HG03565 (cell line): ENCODE data around the gene ZNF619.
"Not testable (repeated sequence)": the region's sequence is repeated elsewhere in the genome, so short reads cannot be mapped to it uniquely, and the experiment has no call there.

Experiments
- ATAC-seq: cut with Tn5 transposase; IDR thresholded peaks from one replicate; pipeline ENCODE4 v1.9.1; 2021; ENCODE audit warnings: mild to moderate bottlenecking, moderate library complexity; ENCODE audit not compliant: unreplicated experiment

ZNF619 gene

GRCh38 chr3:40476478-40477470 lies at the start of gene ZNF619:
Gene ZNF619, plus strand, starts transcription at chr3:40477122. Its CDS starts 858 bp downstream, at chr3:40477980.
- peak; percentile 73 for ATAC-seq

GRCh38 chr3:40432793-40433192 lies 44.1 kb upstream of the ZNF619 start:
- no peak for ATAC-seq

- no peak for ATAC-seq
These were observed 39.0 kb upstream of the ZNF619 start for GRCh38 chr3:40437889-40438288.

- no peak for ATAC-seq
These were observed 31.9 kb upstream of the ZNF619 start for GRCh38 chr3:40445062-40445461.

GRCh38 chr3:40445880-40446279 lies 31.0 kb upstream of the ZNF619 start:
- no peak for ATAC-seq

DNA sequence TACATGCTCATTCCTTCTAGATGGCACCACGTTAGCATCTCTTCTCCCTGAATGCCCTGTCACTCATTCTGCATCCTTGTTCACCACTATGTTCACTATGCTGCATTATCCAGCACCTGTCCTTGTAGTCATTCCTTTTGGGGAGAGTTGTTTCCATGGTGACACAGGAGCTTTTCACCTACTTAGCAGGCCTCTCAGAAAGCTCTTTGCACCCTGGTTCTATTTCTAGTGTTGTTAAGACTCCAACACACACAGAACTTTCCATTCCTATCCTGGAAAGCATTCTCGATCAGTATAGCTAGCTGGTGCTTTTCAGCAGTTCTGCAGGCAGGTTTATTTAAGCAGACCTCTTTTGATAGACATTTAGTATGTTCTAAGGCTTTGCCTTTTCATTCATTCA lies 26.5 kb upstream of the ZNF619 start:
- ATAC-seq, result no peak

GRCh38 chr3:40451551-40451950 lies 25.4 kb upstream of the ZNF619 start:
- no peak for ATAC-seq

- ATAC-seq, result no peak
These were observed 24.9 kb upstream of the ZNF619 start for GRCh38 chr3:40452057-40452456.

- no peak for ATAC-seq
These were observed 24.4 kb upstream of the ZNF619 start for GRCh38 chr3:40452562-40452875.

DNA sequence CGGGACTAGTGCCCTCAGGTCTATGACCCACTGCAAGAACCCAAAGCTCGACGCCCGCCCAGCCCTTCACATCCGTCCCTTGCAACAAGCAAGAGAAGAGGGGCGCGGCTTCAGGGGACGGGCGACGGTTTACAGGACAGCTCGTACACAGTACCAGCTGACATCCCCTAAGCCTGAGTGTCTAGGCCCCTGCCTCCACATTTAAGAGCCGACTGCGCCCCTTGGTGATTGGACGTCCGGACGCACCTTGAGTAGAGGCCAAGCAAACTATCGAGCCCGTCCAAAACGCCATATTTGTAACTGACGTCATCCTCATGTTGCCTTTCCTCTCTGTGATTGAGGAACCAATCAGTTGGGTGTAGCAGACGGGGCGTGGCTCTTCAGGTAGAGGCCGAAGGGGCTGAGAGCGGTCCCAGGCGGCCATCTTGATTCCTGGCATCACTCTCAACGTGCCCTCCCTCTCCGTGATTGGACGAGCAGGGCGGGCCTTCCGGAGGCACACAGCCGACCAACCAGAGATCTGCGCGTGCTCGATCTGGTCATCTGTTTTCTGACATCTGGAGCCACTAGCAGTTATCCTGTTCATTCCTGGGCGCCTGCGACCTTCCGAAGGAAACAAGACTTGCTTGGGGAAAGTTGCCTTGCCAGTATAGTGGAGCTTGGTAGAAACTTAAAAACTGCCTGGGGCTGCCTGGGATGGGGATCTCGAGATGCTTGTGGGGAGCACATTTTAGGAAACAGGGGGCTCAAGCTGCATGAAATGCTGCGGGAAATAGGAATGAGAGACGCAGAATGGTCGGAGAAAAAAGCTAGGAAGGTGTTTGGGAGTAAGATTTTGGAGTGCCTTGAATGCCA lies 23.8 kb upstream of the ZNF619 start:
- ATAC-seq, result peak; percentile 87

DNA sequence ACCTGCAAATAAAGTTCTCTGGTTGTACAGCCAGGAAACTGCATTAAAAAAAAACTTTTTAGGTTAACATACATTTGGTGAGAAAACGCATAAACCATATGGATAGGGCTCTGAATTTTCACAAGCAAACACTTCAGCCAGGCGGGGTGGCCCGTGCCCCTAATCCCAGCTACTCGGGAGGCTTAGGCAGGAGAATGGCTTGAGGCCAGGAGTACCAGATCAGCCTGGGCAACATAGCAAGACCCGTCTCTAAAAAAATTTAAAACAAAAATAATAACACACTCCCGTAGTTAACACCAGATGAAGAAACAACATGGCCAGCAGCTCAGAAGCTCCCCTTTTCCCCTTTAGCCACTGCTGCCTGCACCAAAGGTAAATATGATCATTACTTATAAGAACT lies 23.0 kb upstream of the ZNF619 start:
- ATAC-seq, result no peak

DNA sequence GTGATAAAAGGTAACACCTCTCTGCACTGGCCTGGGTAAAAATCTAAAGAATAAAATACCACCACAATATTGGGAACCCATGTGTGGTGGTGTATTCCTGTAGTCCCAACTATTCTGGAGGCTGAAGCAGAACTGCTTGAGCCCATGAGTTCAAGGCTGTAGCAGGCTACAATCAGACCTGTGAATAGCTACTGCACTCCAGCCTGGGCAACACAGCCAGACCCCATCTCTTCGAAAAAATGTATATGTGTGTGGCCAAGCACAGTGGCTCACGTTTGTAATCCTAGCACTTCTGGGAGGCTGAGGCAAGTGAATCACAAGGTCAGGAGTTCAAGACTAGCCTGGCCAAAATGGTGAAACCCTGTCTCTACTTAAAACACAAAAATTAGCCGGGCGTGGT lies 21.6 kb upstream of the ZNF619 start:
- no peak for ATAC-seq

- ATAC-seq, result no peak
These were observed 20.5 kb upstream of the ZNF619 start for GRCh38 chr3:40456279-40456939.

- peak; percentile 56 for ATAC-seq
These were observed 19.7 kb upstream of the ZNF619 start, which contains the start of gene RPL14 for GRCh38 chr3:40456940-40457823. Gene RPL14, plus strand, starts transcription at chr3:40457339. Its CDS starts 133 bp downstream, at chr3:40457472.

GRCh38 chr3:40458473-40458872 lies 18.4 kb upstream of the ZNF619 start:
- no peak for ATAC-seq

GRCh38 chr3:40460481-40460880 lies 16.4 kb upstream of the ZNF619 start:
- not testable (repeated sequence) for ATAC-seq

DNA sequence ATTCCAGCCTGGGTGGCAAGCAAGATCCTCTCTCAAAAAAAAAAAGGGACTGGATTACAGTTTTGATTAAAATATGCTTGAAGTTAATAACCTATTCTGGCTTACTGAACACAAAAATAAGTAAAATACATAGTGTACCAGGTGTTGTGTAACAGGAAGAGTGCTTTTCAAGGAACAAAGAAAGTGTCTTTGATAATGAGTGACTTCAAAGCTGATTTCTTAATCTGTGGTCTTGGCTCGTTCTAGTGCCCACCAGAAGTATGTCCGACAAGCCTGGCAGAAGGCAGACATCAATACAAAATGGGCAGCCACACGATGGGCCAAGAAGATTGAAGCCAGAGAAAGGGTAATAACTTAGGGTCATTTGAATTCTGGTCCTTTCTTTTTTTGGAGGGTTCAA lies 15.8 kb upstream of the ZNF619 start:
- no peak for ATAC-seq

GRCh38 chr3:40462838-40463237 lies 14.1 kb upstream of the ZNF619 start:
- ATAC-seq, result not testable (repeated sequence)

GRCh38 chr3:40463579-40463978 lies 13.3 kb upstream of the ZNF619 start:
- no peak for ATAC-seq
